Stomach (tissue), 4 donors: ENCODE data around the gene CENPN.

ENCODE experiments used
- EP300 ChIP-seq: sonication (generic); formaldehyde crosslinking; IDR thresholded peaks from one replicate; pipeline ENCODE4 v1.6.1; 2017; ENCODE audit warnings: antibody characterized with exemption
- TF ChIP-seq, protein P1 (sequence below), 7 experiments: fragments of 450-650 bp in 4 of 7; fragments of 200-600 bp in 3 of 7; sonication (generic) in 3 of 7; IDR thresholded peaks; one replicate each; pipeline ENCODE4 v1.5.1; 2016 to 2019; ENCODE audit warnings: antibody characterized with exemption in 7 of 7, control low read depth in 2 of 7, mild to moderate bottlenecking in 1 of 7

DNA sequence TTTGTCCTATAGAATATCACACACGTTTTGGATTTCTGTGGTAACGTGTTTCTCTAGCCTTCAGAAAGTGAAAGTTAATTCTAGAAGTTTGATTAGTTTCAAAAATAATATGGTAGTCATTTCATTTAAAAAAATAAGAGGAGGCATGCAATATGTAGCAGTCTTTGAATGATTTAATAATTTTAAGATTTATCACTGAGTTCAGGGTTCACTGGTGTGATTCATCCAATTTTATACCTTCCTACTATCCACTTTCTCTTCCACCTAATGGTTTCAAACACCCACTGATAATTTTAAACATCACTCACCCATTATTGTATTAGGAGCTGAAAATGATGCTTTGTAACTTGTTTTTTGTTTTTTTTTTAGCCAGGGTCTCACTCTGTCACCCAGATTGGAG is 42.7 kb upstream of the CENPN start:
- no peak for TF ChIP-seq EP300
- TF ChIP-seq, protein P1, sequence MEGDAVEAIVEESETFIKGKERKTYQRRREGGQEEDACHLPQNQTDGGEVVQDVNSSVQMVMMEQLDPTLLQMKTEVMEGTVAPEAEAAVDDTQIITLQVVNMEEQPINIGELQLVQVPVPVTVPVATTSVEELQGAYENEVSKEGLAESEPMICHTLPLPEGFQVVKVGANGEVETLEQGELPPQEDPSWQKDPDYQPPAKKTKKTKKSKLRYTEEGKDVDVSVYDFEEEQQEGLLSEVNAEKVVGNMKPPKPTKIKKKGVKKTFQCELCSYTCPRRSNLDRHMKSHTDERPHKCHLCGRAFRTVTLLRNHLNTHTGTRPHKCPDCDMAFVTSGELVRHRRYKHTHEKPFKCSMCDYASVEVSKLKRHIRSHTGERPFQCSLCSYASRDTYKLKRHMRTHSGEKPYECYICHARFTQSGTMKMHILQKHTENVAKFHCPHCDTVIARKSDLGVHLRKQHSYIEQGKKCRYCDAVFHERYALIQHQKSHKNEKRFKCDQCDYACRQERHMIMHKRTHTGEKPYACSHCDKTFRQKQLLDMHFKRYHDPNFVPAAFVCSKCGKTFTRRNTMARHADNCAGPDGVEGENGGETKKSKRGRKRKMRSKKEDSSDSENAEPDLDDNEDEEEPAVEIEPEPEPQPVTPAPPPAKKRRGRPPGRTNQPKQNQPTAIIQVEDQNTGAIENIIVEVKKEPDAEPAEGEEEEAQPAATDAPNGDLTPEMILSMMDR (IDR thresholded peaks at IDR 0.05): no peak
